Measurements from ENCODE around the gene SMARCA2. TPM values are rescaled to one million over a fixed set of nuclear protein-coding genes. Genes with fewer than 3 reads are reported as not detected.

SMARCA2 gene
- total and polyA plus RNA-seq, 2 experiments from 2014 or later, result 19.9 to 43.0 TPM

- Histone ChIP-seq H3K27ac (no peak overlapping the region), H3K9me3 (ENCODE audit: low read depth) (no peaks in the 10 kb centered on the region), H3K4me1 (ENCODE audit: low read depth) (peaks cover 6% of the 10 kb centered on the region), H3K36me3 (no peaks in the 10 kb centered on the region), H3K4me3 (no peak overlapping the region), H3K27me3 (no peaks in the 10 kb centered on the region)
- DNase-seq (ENCODE audit: low read depth in 1 of 2, low spot score in 1 of 2), result peak in 1 of 2 donors; percentile 37
- no peak for TF ChIP-seq CTCF (IDR thresholded peaks at IDR 0.05; ENCODE audit: low read depth, low read length)
Measured at GRCh38 chr9:2125906-2126305, 110.8 kb downstream of the SMARCA2 start.

GRCh38 chr9:2126331-2126803 is 111.2 kb downstream of the SMARCA2 start:
- no peak overlapping the region for H3K4me3 ChIP-seq
- no peaks in the 10 kb centered on the region for H3K27me3 ChIP-seq
- H3K9me3 ChIP-seq (ENCODE audit: low read depth), result no peaks in the 10 kb centered on the region
- H3K36me3 ChIP-seq, result no peaks in the 10 kb centered on the region
- no peak for TF ChIP-seq CTCF (IDR thresholded peaks at IDR 0.05; ENCODE audit: low read depth, low read length)
- no peak overlapping the region for H3K27ac ChIP-seq
- DNase-seq (ENCODE audit: low read depth in 1 of 2, low spot score in 1 of 2), result peak in 1 of 2 donors; percentile 77
- H3K4me1 ChIP-seq (ENCODE audit: low read depth), result peaks cover 6% of the 10 kb centered on the region

- Histone ChIP-seq H3K9me3 (ENCODE audit: low read depth) (no peaks in the 10 kb centered on the region), H3K27ac (no peak overlapping the region), H3K4me1 (ENCODE audit: low read depth) (peaks cover 6% of the 10 kb centered on the region), H3K4me3 (no peak overlapping the region), H3K27me3 (no peaks in the 10 kb centered on the region), H3K36me3 (no peaks in the 10 kb centered on the region)
- no peak for TF ChIP-seq CTCF (IDR thresholded peaks at IDR 0.05; ENCODE audit: low read depth, low read length)
- DNase-seq (ENCODE audit: low read depth in 1 of 2, low spot score in 1 of 2), result peak in 1 of 2 donors; percentile 60
Measured at GRCh38 chr9:2127486-2127885, 112.3 kb downstream of the SMARCA2 start.

DNA sequence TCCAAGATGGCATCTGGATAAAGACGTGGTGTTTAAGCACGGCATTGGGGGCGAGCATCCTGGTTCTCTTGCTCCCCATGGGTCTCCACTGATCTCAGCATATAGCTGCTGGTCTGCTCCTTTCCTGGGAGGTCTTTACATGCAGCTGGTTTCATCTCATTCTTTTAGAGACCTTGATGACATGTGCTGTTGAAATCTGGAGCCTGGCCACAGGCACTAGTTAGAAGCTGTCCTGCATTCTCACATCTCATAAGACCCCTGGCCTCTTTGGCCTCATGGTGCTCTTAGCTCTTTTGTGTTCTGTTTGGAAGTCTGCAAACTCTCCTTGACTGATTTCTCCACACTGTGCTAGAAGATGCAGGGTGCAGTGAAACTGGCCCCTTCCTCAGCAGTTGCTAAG is 113.0 kb downstream of the SMARCA2 start:
- no peak for TF ChIP-seq CTCF (IDR thresholded peaks at IDR 0.05; ENCODE audit: low read depth, low read length)
- Histone ChIP-seq H3K27me3 (no peaks in the 10 kb centered on the region), H3K36me3 (no peaks in the 10 kb centered on the region), H3K9me3 (ENCODE audit: low read depth) (no peaks in the 10 kb centered on the region), H3K27ac (peak overlapping the region; percentile 1), H3K4me3 (no peak overlapping the region), H3K4me1 (ENCODE audit: low read depth) (peaks cover 6% of the 10 kb centered on the region)
- DNase-seq (ENCODE audit: low read depth in 1 of 2, low spot score in 1 of 2), result no peak

- TF ChIP-seq CTCF (IDR thresholded peaks at IDR 0.05; ENCODE audit: low read depth, low read length), result no peak
- H3K4me3 ChIP-seq, result no peak overlapping the region
- peak overlapping the region; percentile 1 for H3K27ac ChIP-seq
- H3K9me3 ChIP-seq (ENCODE audit: low read depth), result no peaks in the 10 kb centered on the region
- H3K36me3 ChIP-seq, result no peaks in the 10 kb centered on the region
- DNase-seq (ENCODE audit: low read depth in 1 of 2, low spot score in 1 of 2), result no peak
- no peaks in the 10 kb centered on the region for H3K27me3 ChIP-seq
- H3K4me1 ChIP-seq (ENCODE audit: low read depth), result peaks cover 6% of the 10 kb centered on the region
Measured at GRCh38 chr9:2128618-2129017, 113.5 kb downstream of the SMARCA2 start.

- H3K27ac ChIP-seq, result no peak overlapping the region
- H3K27me3 ChIP-seq, result no peaks in the 10 kb centered on the region
- peaks cover 6% of the 10 kb centered on the region for H3K4me1 ChIP-seq (ENCODE audit: low read depth)
- no peak for TF ChIP-seq CTCF (IDR thresholded peaks at IDR 0.05; ENCODE audit: low read depth, low read length)
- H3K36me3 ChIP-seq, result no peaks in the 10 kb centered on the region
- no peak overlapping the region for H3K4me3 ChIP-seq
- DNase-seq (ENCODE audit: low read depth in 1 of 2, low spot score in 1 of 2), result no peak
- H3K9me3 ChIP-seq (ENCODE audit: low read depth), result no peaks in the 10 kb centered on the region
Measured at GRCh38 chr9:2130941-2131340, 115.8 kb downstream of the SMARCA2 start.

All from cardiac muscle cell (in vitro differentiated cells and primary cell).